ENCODE results near the gene TBC1D32. TPM values are rescaled to one million over a fixed set of nuclear protein-coding genes. Genes with fewer than 3 reads are reported as not detected.

TBC1D32 gene
- total and polyA plus RNA-seq, 4 donors, result 0.51 to 2.8 (median 1.7) TPM

DNA sequence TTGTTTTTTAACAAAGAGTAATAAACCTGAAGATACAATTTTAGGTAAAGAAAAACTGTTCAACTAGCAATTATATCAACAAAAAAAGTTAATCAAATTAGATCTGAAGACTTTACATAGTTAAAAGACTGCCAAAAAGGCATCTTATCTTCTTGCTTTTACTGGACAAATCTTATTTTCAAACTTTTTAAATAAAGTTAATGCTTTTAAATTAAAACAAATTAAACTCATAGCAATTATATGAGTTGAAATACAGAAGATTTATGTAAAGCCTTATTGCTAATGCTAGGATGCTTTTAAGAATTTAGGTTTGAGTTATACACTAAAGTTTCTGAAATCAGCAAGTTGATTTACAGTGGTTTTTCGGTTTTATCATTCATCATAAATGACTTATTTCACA lies 227.3 kb downstream of the TBC1D32 start:
- Histone ChIP-seq H3K27ac (ENCODE audit: low read depth in 1 of 2, low read length in 2 of 2) (no peak overlapping the region), H3K36me3 (ENCODE audit: control insufficient read depth in 4 of 4, insufficient read depth in 3 of 4, low read depth in 1 of 4, low read length in 3 of 4) (no peaks in the 10 kb centered on the region), H3K4me1 (ENCODE audit: control insufficient read depth in 4 of 4, insufficient read depth in 4 of 4, low read length in 3 of 4) (no peaks in the 10 kb centered on the region), H3K9ac (ENCODE audit: low read depth in 1 of 2, low read length in 2 of 2) (no peak overlapping the region), H3K27me3 (ENCODE audit: control insufficient read depth in 4 of 4, insufficient read depth in 4 of 4, low read length in 3 of 4) (no peaks in the 10 kb centered on the region), H3K4me3 (ENCODE audit: low read depth in 1 of 3, low read length in 3 of 3) (no peak overlapping the region), H3K9me3 (ENCODE audit: control insufficient read depth in 4 of 4, low read length in 3 of 4) (no peaks in the 10 kb centered on the region)
- DNase-seq (ENCODE audit: low spot score), result no peak
- WGBS, result 90% methylated on average over 1 of the region's 1 CpG
- TF ChIP-seq, protein P1, sequence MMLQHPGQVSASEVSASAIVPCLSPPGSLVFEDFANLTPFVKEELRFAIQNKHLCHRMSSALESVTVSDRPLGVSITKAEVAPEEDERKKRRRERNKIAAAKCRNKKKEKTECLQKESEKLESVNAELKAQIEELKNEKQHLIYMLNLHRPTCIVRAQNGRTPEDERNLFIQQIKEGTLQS (IDR thresholded peaks at IDR 0.05), result no peak
- no peak for TF ChIP-seq NR2F2 (IDR thresholded peaks at IDR 0.05)

- H3K4me1 ChIP-seq (ENCODE audit: control insufficient read depth in 4 of 4, insufficient read depth in 4 of 4, low read length in 3 of 4), result no peaks in the 10 kb centered on the region
- no peak overlapping the region for H3K4me3 ChIP-seq (ENCODE audit: low read depth in 1 of 3, low read length in 3 of 3)
- 71% methylated on average over 4 of the region's 4 CpGs for WGBS
- no peaks in the 10 kb centered on the region for H3K9me3 ChIP-seq (ENCODE audit: control insufficient read depth in 4 of 4, low read length in 3 of 4)
- H3K36me3 ChIP-seq (ENCODE audit: control insufficient read depth in 4 of 4, insufficient read depth in 3 of 4, low read depth in 1 of 4, low read length in 3 of 4), result no peaks in the 10 kb centered on the region
- DNase-seq (ENCODE audit: low spot score), result no peak
- TF ChIP-seq RXRA (IDR thresholded peaks at IDR 0.05) (no peak), GABPA (IDR thresholded peaks at IDR 0.05 in 1 of 2, conservative IDR thresholded peaks at IDR 0.05 in 1 of 2) (no peak), FOXA1 (IDR thresholded peaks at IDR 0.05) (no peak)
- TF ChIP-seq, protein P2, sequence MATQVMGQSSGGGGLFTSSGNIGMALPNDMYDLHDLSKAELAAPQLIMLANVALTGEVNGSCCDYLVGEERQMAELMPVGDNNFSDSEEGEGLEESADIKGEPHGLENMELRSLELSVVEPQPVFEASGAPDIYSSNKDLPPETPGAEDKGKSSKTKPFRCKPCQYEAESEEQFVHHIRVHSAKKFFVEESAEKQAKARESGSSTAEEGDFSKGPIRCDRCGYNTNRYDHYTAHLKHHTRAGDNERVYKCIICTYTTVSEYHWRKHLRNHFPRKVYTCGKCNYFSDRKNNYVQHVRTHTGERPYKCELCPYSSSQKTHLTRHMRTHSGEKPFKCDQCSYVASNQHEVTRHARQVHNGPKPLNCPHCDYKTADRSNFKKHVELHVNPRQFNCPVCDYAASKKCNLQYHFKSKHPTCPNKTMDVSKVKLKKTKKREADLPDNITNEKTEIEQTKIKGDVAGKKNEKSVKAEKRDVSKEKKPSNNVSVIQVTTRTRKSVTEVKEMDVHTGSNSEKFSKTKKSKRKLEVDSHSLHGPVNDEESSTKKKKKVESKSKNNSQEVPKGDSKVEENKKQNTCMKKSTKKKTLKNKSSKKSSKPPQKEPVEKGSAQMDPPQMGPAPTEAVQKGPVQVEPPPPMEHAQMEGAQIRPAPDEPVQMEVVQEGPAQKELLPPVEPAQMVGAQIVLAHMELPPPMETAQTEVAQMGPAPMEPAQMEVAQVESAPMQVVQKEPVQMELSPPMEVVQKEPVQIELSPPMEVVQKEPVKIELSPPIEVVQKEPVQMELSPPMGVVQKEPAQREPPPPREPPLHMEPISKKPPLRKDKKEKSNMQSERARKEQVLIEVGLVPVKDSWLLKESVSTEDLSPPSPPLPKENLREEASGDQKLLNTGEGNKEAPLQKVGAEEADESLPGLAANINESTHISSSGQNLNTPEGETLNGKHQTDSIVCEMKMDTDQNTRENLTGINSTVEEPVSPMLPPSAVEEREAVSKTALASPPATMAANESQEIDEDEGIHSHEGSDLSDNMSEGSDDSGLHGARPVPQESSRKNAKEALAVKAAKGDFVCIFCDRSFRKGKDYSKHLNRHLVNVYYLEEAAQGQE (IDR thresholded peaks at IDR 0.05), result no peak
- no peak overlapping the region for H3K27ac ChIP-seq (ENCODE audit: low read depth in 1 of 2, low read length in 2 of 2)
- no peaks in the 10 kb centered on the region for H3K27me3 ChIP-seq (ENCODE audit: control insufficient read depth in 4 of 4, insufficient read depth in 4 of 4, low read length in 3 of 4)
- H3K9ac ChIP-seq (ENCODE audit: low read depth in 1 of 2, low read length in 2 of 2), result no peak overlapping the region
These were observed 228.8 kb downstream of the TBC1D32 start for GRCh38 chr6:121105461-121105860.

DNA sequence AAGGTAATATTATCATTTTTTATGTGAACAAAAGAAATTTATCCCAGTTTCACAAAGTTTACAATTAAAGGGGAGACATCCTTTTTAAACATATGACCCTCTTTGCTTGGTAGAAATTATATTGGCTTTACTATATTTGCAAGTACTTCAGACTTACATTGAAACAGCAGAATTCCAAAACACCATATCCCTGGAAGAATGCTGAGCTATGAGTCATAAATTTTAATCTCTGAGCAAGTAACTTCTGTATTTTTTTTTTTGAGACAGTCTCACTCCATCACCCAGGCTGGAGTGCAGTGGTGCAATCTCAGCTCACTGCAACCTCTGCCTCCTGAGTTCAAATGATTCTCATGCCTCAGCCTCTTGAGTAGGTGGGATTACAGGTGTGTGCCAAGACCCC lies 240.4 kb downstream of the TBC1D32 start:
- no peaks in the 10 kb centered on the region for H3K36me3 ChIP-seq (ENCODE audit: control insufficient read depth in 4 of 4, insufficient read depth in 3 of 4, low read depth in 1 of 4, low read length in 3 of 4)
- H3K27me3 ChIP-seq (ENCODE audit: control insufficient read depth in 4 of 4, insufficient read depth in 4 of 4, low read length in 3 of 4), result no peaks in the 10 kb centered on the region
- H3K4me1 ChIP-seq (ENCODE audit: control insufficient read depth in 4 of 4, insufficient read depth in 4 of 4, low read length in 3 of 4), result no peaks in the 10 kb centered on the region
- H3K9ac ChIP-seq (ENCODE audit: low read depth in 1 of 2, low read length in 2 of 2), result no peak overlapping the region
- TF ChIP-seq NR2F2 (IDR thresholded peaks at IDR 0.05) (no peak), HNF4G (IDR thresholded peaks at IDR 0.05) (no peak)
- no peak overlapping the region for H3K4me3 ChIP-seq (ENCODE audit: low read depth in 1 of 3, low read length in 3 of 3)
- H3K27ac ChIP-seq (ENCODE audit: low read depth in 1 of 2, low read length in 2 of 2), result no peak overlapping the region
- DNase-seq (ENCODE audit: low spot score), result no peak
- no peaks in the 10 kb centered on the region for H3K9me3 ChIP-seq (ENCODE audit: control insufficient read depth in 4 of 4, low read length in 3 of 4)

DNA sequence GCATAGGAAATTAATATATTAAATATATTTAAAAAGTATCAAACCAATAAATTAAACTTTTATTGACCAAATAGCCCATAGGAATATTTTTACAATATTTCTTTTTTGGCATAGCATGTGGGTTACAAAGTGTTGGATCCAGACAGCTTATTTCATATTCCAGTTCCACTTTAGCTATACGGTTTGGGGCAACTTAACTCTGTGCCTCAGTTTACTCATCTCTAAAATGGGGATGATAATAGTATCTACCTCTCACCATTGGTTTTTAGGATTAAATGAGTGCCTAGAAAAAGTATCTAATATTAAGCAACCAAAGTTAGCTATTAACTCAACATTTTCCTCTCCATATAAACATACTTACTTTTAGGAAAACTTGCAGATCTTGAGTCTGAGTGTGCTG lies 243.8 kb downstream of the TBC1D32 start:
- Histone ChIP-seq H3K4me3 (ENCODE audit: low read depth in 1 of 3, low read length in 3 of 3) (no peak overlapping the region), H3K27ac (ENCODE audit: low read depth in 1 of 2, low read length in 2 of 2) (no peak overlapping the region), H3K4me1 (ENCODE audit: control insufficient read depth in 4 of 4, insufficient read depth in 4 of 4, low read length in 3 of 4) (no peaks in the 10 kb centered on the region), H3K36me3 (ENCODE audit: control insufficient read depth in 4 of 4, insufficient read depth in 3 of 4, low read depth in 1 of 4, low read length in 3 of 4) (no peaks in the 10 kb centered on the region), H3K27me3 (ENCODE audit: control insufficient read depth in 4 of 4, insufficient read depth in 4 of 4, low read length in 3 of 4) (no peaks in the 10 kb centered on the region), H3K9ac (ENCODE audit: low read depth in 1 of 2, low read length in 2 of 2) (no peak overlapping the region), H3K9me3 (ENCODE audit: control insufficient read depth in 4 of 4, low read length in 3 of 4) (no peaks in the 10 kb centered on the region)
- 87% methylated on average over 1 of the region's 1 CpG for WGBS
- DNase-seq (ENCODE audit: low spot score), result no peak
- TF ChIP-seq MAX (IDR thresholded peaks at IDR 0.05) (no peak), HNF4G (IDR thresholded peaks at IDR 0.05) (no peak), NR2F2 (IDR thresholded peaks at IDR 0.05) (no peak), EGR1 (IDR thresholded peaks at IDR 0.05; ENCODE audit: low read depth in 2 of 2) (no peak), YY1 (IDR thresholded peaks at IDR 0.05) (no peak), CTCF (IDR thresholded peaks at IDR 0.05; ENCODE audit: low read depth, low read length, missing input control) (no peak), JUND (IDR thresholded peaks at IDR 0.05) (no peak)
- TF ChIP-seq, protein P1 (IDR thresholded peaks at IDR 0.05), result no peak
- TF ChIP-seq, protein P2 (IDR thresholded peaks at IDR 0.05), result no peak
